ENCODE measurements around the gene SNRNP25.
A peak's percentile ranks its signal among the peaks of the same experiment; 100 is the strongest.
"Not testable (repeated sequence)": the region's sequence is repeated elsewhere in the genome, so short reads cannot be mapped to it uniquely, and the experiment has no call there.

The SNRNP25 gene

DNA sequence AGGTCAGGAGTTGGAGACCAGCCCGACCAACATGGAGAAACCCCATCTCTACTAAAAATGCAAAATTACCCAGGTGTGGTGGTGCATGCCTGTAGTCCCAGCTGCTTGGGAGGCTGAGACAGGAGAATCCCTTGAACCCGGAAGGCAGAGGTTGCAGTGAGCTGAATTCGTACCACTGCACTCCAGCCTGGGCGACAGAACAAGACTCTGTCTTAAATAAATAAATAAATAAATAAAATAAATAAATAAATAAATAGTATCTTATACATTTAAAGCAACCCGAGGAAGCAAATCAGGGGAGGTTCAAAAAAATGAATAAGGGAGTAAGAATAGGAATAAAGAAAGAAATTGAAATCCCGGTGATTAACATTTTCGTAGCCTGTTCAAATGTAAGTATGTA is 7.1 kb upstream of the SNRNP25 start:
- H3K4ac ChIP-seq (ENCODE audit: low read length); H3K79me1 ChIP-seq (ENCODE audit: low read depth, low read length); H4K8ac ChIP-seq (ENCODE audit: low read depth, low read length); H3K4me3 ChIP-seq (ENCODE audit: low read length in 2 of 2); H3K27ac ChIP-seq (replicated peaks; ENCODE audit: low read length); H2BK5ac ChIP-seq (ENCODE audit: low read length); H2BK15ac ChIP-seq (ENCODE audit: low read length); H3K4me1 ChIP-seq (ENCODE audit: control insufficient read depth in 2 of 2, insufficient read depth in 1 of 2, low read depth in 1 of 2, low read length in 2 of 2); H3K9ac ChIP-seq (ENCODE audit: low read depth, low read length, poor library complexity); H3K14ac ChIP-seq (ENCODE audit: low read length); H2BK120ac ChIP-seq (ENCODE audit: low read depth, low read length); DNase-seq (ENCODE audit: low spot score); H2BK12ac ChIP-seq (ENCODE audit: low read length); H2AFZ ChIP-seq (ENCODE audit: low read length); H3K4me2 ChIP-seq (ENCODE audit: insufficient read depth, low read length, poor library complexity, severe bottlenecking); H3K18ac ChIP-seq (ENCODE audit: low read length); H2AK5ac ChIP-seq (ENCODE audit: low read depth, low read length); H3K23ac ChIP-seq (ENCODE audit: low read depth, low read length, poor library complexity); H3K9me3 ChIP-seq (replicated peaks in 1 of 2; ENCODE audit: control insufficient read depth in 2 of 2, insufficient read depth in 1 of 2, low read depth in 1 of 2, low read length in 2 of 2); H4K91ac ChIP-seq (ENCODE audit: low read depth, low read length, poor library complexity); H3K27me3 ChIP-seq (ENCODE audit: control insufficient read depth in 3 of 3, insufficient read depth in 3 of 3, low read depth in 1 of 3, low read length in 3 of 3): not testable (repeated sequence)
- H3K36me3 ChIP-seq (replicated peaks in 1 of 2; ENCODE audit: control insufficient read depth in 2 of 2, insufficient read depth in 2 of 2, low read length in 2 of 2), result peaks cover 32 to 90% of the 10 kb centered on the region in 2 donors
- no CpG with 5 or more reads among the region's 7 CpGs for WGBS, 2 donors (ENCODE audit: extremely low coverage in 2 of 2, insufficient read length in 2 of 2, insufficient replicate concordance in 1 of 2)

- H2BK5ac ChIP-seq (ENCODE audit: low read length), result no peak overlapping the region
- no peaks in the 10 kb centered on the region for H3K4me1 ChIP-seq (ENCODE audit: control insufficient read depth in 2 of 2, insufficient read depth in 1 of 2, low read depth in 1 of 2, low read length in 2 of 2)
- no peak for DNase-seq (ENCODE audit: low spot score)
- no peak overlapping the region for H2AK5ac ChIP-seq (ENCODE audit: low read depth, low read length)
- H3K4me2 ChIP-seq (ENCODE audit: insufficient read depth, low read length, poor library complexity, severe bottlenecking), result no peak overlapping the region
- WGBS, 2 donors (ENCODE audit: extremely low coverage in 2 of 2, insufficient read length in 2 of 2, insufficient replicate concordance in 1 of 2), result no CpG with 5 or more reads among the region's 7 CpGs
- no peak overlapping the region for H2BK12ac ChIP-seq (ENCODE audit: low read length)
- H4K8ac ChIP-seq (ENCODE audit: low read depth, low read length), result no peak overlapping the region
- no peak overlapping the region for H3K23ac ChIP-seq (ENCODE audit: low read depth, low read length, poor library complexity)
- no peak overlapping the region for H3K18ac ChIP-seq (ENCODE audit: low read length)
- H3K9me3 ChIP-seq (replicated peaks in 1 of 2; ENCODE audit: control insufficient read depth in 2 of 2, insufficient read depth in 1 of 2, low read depth in 1 of 2, low read length in 2 of 2), result peaks cover 0 to 2% of the 10 kb centered on the region in 2 donors
- no peak overlapping the region for H3K27ac ChIP-seq (replicated peaks; ENCODE audit: low read length)
- H3K36me3 ChIP-seq (replicated peaks in 1 of 2; ENCODE audit: control insufficient read depth in 2 of 2, insufficient read depth in 2 of 2, low read length in 2 of 2), result peaks cover 25 to 84% of the 10 kb centered on the region in 2 donors
- H3K4me3 ChIP-seq (ENCODE audit: low read length in 2 of 2), result peak overlapping the region in 1 of 2 donors; percentile 2
- H2BK120ac ChIP-seq (ENCODE audit: low read depth, low read length), result no peak overlapping the region
- no peak overlapping the region for H3K9ac ChIP-seq (ENCODE audit: low read depth, low read length, poor library complexity)
- no peak overlapping the region for H3K14ac ChIP-seq (ENCODE audit: low read length)
- peaks cover 2% of the 10 kb centered on the region for H3K79me1 ChIP-seq (ENCODE audit: low read depth, low read length)
- no peak overlapping the region for H2BK15ac ChIP-seq (ENCODE audit: low read length)
- no peak overlapping the region for H3K4ac ChIP-seq (ENCODE audit: low read length)
- no peak overlapping the region for H2AFZ ChIP-seq (ENCODE audit: low read length)
- no peak overlapping the region for H4K91ac ChIP-seq (ENCODE audit: low read depth, low read length, poor library complexity)
- H3K27me3 ChIP-seq (ENCODE audit: control insufficient read depth in 3 of 3, insufficient read depth in 3 of 3, low read depth in 1 of 3, low read length in 3 of 3), result no peaks in the 10 kb centered on the region
Measured at GRCh38 chr16:47234-47633, 6.4 kb upstream of the SNRNP25 start.

GRCh38 chr16:50769-51591 is 2.6 kb upstream of the SNRNP25 start:
- Histone ChIP-seq H3K4me3 (ENCODE audit: low read length in 2 of 2) (no peak overlapping the region), H2BK15ac (ENCODE audit: low read length) (no peak overlapping the region), H3K4me2 (ENCODE audit: insufficient read depth, low read length, poor library complexity, severe bottlenecking) (no peak overlapping the region), H3K23ac (ENCODE audit: low read depth, low read length, poor library complexity) (no peak overlapping the region), H3K4ac (ENCODE audit: low read length) (no peak overlapping the region), H2AK5ac (ENCODE audit: low read depth, low read length) (no peak overlapping the region), H3K14ac (ENCODE audit: low read length) (no peak overlapping the region), H2BK120ac (ENCODE audit: low read depth, low read length) (no peak overlapping the region), H4K8ac (ENCODE audit: low read depth, low read length) (no peak overlapping the region), H3K9ac (ENCODE audit: low read depth, low read length, poor library complexity) (no peak overlapping the region), H3K79me1 (ENCODE audit: low read depth, low read length) (peaks cover 6% of the 10 kb centered on the region), H3K9me3 (replicated peaks in 1 of 2; ENCODE audit: control insufficient read depth in 2 of 2, insufficient read depth in 1 of 2, low read depth in 1 of 2, low read length in 2 of 2) (no peaks in the 10 kb centered on the region), H3K18ac (ENCODE audit: low read length) (no peak overlapping the region), H3K27ac (replicated peaks; ENCODE audit: low read length) (no peak overlapping the region), H3K36me3 (replicated peaks in 1 of 2; ENCODE audit: control insufficient read depth in 2 of 2, insufficient read depth in 2 of 2, low read length in 2 of 2) (peaks cover 18 to 62% of the 10 kb centered on the region in 2 donors), H4K91ac (ENCODE audit: low read depth, low read length, poor library complexity) (no peak overlapping the region), H2BK12ac (ENCODE audit: low read length) (no peak overlapping the region), H2BK5ac (ENCODE audit: low read length) (no peak overlapping the region), H2AFZ (ENCODE audit: low read length) (no peak overlapping the region), H3K4me1 (ENCODE audit: control insufficient read depth in 2 of 2, insufficient read depth in 1 of 2, low read depth in 1 of 2, low read length in 2 of 2) (peaks cover 4% of the 10 kb centered on the region in 2 donors), H3K27me3 (ENCODE audit: control insufficient read depth in 3 of 3, insufficient read depth in 3 of 3, low read depth in 1 of 3, low read length in 3 of 3) (no peaks in the 10 kb centered on the region)
- no peak for DNase-seq (ENCODE audit: low spot score)
- no CpG with 5 or more reads among the region's 15 CpGs for WGBS, 2 donors (ENCODE audit: extremely low coverage in 2 of 2, insufficient read length in 2 of 2, insufficient replicate concordance in 1 of 2)

GRCh38 chr16:54237-54581 is 581 bp downstream of the SNRNP25 start:
- H3K4me2 ChIP-seq (ENCODE audit: insufficient read depth, low read length, poor library complexity, severe bottlenecking), result peak overlapping the region; percentile 75
- no peak overlapping the region for H3K14ac ChIP-seq (ENCODE audit: low read length)
- peaks cover 3% of the 10 kb centered on the region for H3K79me1 ChIP-seq (ENCODE audit: low read depth, low read length)
- WGBS, 2 donors (ENCODE audit: extremely low coverage in 2 of 2, insufficient read length in 2 of 2, insufficient replicate concordance in 1 of 2), result no CpG with 5 or more reads among the region's 12 CpGs
- H3K23ac ChIP-seq (ENCODE audit: low read depth, low read length, poor library complexity), result no peak overlapping the region
- no peak overlapping the region for H3K27ac ChIP-seq (replicated peaks; ENCODE audit: low read length)
- peak overlapping the region; percentile 52 to 89 for H3K4me3 ChIP-seq (ENCODE audit: low read length in 2 of 2)
- H2AK5ac ChIP-seq (ENCODE audit: low read depth, low read length), result no peak overlapping the region
- DNase-seq (ENCODE audit: low spot score), result no peak
- no peaks in the 10 kb centered on the region for H3K27me3 ChIP-seq (ENCODE audit: control insufficient read depth in 3 of 3, insufficient read depth in 3 of 3, low read depth in 1 of 3, low read length in 3 of 3)
- peaks cover 41 to 68% of the 10 kb centered on the region in 2 donors for H3K36me3 ChIP-seq (replicated peaks in 1 of 2; ENCODE audit: control insufficient read depth in 2 of 2, insufficient read depth in 2 of 2, low read length in 2 of 2)
- H3K9me3 ChIP-seq (replicated peaks in 1 of 2; ENCODE audit: control insufficient read depth in 2 of 2, insufficient read depth in 1 of 2, low read depth in 1 of 2, low read length in 2 of 2), result no peaks in the 10 kb centered on the region
- H4K8ac ChIP-seq (ENCODE audit: low read depth, low read length), result no peak overlapping the region
- H2BK5ac ChIP-seq (ENCODE audit: low read length), result no peak overlapping the region
- H3K18ac ChIP-seq (ENCODE audit: low read length), result peak overlapping the region; percentile 100
- H3K9ac ChIP-seq (ENCODE audit: low read depth, low read length, poor library complexity), result peak overlapping the region; percentile 98
- H2BK15ac ChIP-seq (ENCODE audit: low read length), result no peak overlapping the region
- no peak overlapping the region for H2BK120ac ChIP-seq (ENCODE audit: low read depth, low read length)
- no peak overlapping the region for H2BK12ac ChIP-seq (ENCODE audit: low read length)
- H4K91ac ChIP-seq (ENCODE audit: low read depth, low read length, poor library complexity), result no peak overlapping the region
- H3K4ac ChIP-seq (ENCODE audit: low read length), result no peak overlapping the region
- peak overlapping the region; percentile 91 for H2AFZ ChIP-seq (ENCODE audit: low read length)
- H3K4me1 ChIP-seq (ENCODE audit: control insufficient read depth in 2 of 2, insufficient read depth in 1 of 2, low read depth in 1 of 2, low read length in 2 of 2), result peaks cover 4% of the 10 kb centered on the region in 2 donors

Measured in neuronal stem cell (in vitro differentiated cells).